ENCODE results near the gene AGAP1.

DNA sequence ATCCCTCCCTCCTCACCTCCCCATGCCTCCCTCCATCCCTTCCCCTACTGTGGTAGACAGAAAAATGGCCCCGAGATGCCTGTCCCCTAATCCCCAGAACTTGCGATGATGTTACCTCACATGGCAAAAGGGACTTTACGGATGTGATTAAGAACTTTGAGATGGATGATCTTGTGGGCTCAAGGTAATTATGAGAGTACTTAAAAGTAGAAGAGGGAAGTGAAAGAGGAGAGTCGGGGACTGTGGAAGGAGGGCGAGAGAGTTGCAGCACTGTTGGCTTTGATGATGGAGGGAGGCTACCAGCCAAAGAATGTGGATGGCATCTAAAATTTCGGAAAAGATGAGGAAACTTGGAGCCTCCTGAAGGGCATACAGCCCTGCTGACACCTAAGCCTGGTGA, 66.5 kb downstream of the AGAP1 start:
- TF ChIP-seq, protein P1, sequence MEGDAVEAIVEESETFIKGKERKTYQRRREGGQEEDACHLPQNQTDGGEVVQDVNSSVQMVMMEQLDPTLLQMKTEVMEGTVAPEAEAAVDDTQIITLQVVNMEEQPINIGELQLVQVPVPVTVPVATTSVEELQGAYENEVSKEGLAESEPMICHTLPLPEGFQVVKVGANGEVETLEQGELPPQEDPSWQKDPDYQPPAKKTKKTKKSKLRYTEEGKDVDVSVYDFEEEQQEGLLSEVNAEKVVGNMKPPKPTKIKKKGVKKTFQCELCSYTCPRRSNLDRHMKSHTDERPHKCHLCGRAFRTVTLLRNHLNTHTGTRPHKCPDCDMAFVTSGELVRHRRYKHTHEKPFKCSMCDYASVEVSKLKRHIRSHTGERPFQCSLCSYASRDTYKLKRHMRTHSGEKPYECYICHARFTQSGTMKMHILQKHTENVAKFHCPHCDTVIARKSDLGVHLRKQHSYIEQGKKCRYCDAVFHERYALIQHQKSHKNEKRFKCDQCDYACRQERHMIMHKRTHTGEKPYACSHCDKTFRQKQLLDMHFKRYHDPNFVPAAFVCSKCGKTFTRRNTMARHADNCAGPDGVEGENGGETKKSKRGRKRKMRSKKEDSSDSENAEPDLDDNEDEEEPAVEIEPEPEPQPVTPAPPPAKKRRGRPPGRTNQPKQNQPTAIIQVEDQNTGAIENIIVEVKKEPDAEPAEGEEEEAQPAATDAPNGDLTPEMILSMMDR (IDR thresholded peaks at IDR 0.05): no peak
- TF ChIP-seq POLR2A (IDR thresholded peaks at IDR 0.05) (no peak), POLR2AphosphoS5 (IDR thresholded peaks at IDR 0.05; ENCODE audit: insufficient read depth in 1 of 2, low read depth in 1 of 2) (no peak)

Data from vagina (tissue), 2 donors.